HepG2 (cell line): ENCODE measurements around the gene CDHR3. TPM values are rescaled to one million over a fixed set of nuclear protein-coding genes. Genes with fewer than 3 reads are reported as not detected.

Source experiments
- ATAC-seq: fragments of 200-7000 bp; cut with Tn5 transposase; 3 replicates; pipeline ENCODE4 v1.9.1; 2020; ENCODE audit warnings: mild to moderate bottlenecking, moderate library complexity
- BruUV-seq: library from RNA; stranded (reverse); fragments of 400-500 nt; replicated peaks from 2 replicates; lab custom pipeline; 2021; lab: Mats Ljungman, UMichigan
- CTCF ChIA-PET: fragments of 300-600 bp; formaldehyde crosslinking; extraction: SDS; loops from one replicate; lab custom pipeline; 2021; ENCODE audit warnings: low total read pairs, inconsistent platforms, low intra/inter-chr PET ratio; lab: Yijun Ruan, JAX
- POLR2A ChIA-PET: fragments of 350-600 bp; sonication (Branson Sonifier 250); formaldehyde crosslinking; loops from one replicate; lab custom pipeline; 2020; ENCODE audit warnings: antibody characterized with exemption, inconsistent platforms; lab: Yijun Ruan, JAX
- DNase-seq: peaks from one replicate; pipeline ENCODE4 v3.0.0-alpha.2; 2015; ENCODE audit warnings: low spot score
- FAIRE-seq: peaks from 3 replicates; lab custom pipeline; 2011; peaks lifted over from hg19 to GRCh38; lab: Jason Lieb, UNC
- H2AFZ ChIP-seq: one replicate; pipeline ENCODE4 v1.6.1; 2011; ENCODE audit warnings: low read length, inconsistent platforms
- H3K27ac ChIP-seq: fragments of 300-600 bp; 3 replicates; pipeline ENCODE4 v1.8.0; 2011; ENCODE audit warnings: mixed run types, mild to moderate bottlenecking, mixed read lengths, low read length, inconsistent platforms; ENCODE audit not compliant: insufficient read depth; ENCODE audit errors: extremely low read length
- H3K27me3 ChIP-seq, 2 experiments: fragments of 200-600 bp in 1 of 2; 2 replicates in 1 of 2; 3 replicates in 1 of 2; pipeline versions ENCODE4 v1.6.0 to v1.8.0; 2011; ENCODE audit warnings: low read length in 2 of 2, mild to moderate bottlenecking in 2 of 2, moderate library complexity in 2 of 2, inconsistent platforms in 1 of 2; ENCODE audit not compliant: insufficient read depth in 2 of 2, control insufficient read depth in 1 of 2
- H3K36me3 ChIP-seq, 2 experiments: fragments of 200-600 bp in 1 of 2; replicated peaks in 1 of 2; 2 replicates in 1 of 2; 3 replicates in 1 of 2; pipeline versions ENCODE4 v1.5.1 to v1.8.0; 2011; ENCODE audit warnings: low read length in 2 of 2, inconsistent platforms in 1 of 2; ENCODE audit not compliant: insufficient read depth in 2 of 2, control insufficient read depth in 1 of 2
- H3K4me1 ChIP-seq: 2 replicates; pipeline ENCODE4 v1.5.1; 2012; ENCODE audit warnings: low read length, inconsistent platforms; ENCODE audit not compliant: insufficient read depth
- H3K4me2 ChIP-seq: 2 replicates; pipeline ENCODE4 v1.6.0; 2011; ENCODE audit warnings: low read depth, low read length, inconsistent platforms
- H3K4me3 ChIP-seq, 3 experiments: fragments of 200-600 bp in 1 of 3; sonication (generic), shearing (Covaris generic) in 1 of 3; replicated peaks in 1 of 3; 2 replicates each; pipeline ENCODE4 v1.5.1; 2011 to 2016; ENCODE audit warnings: low read length in 3 of 3, inconsistent platforms in 2 of 3, low read depth in 2 of 3, mild to moderate bottlenecking in 2 of 3, control low read depth in 1 of 3, mixed read lengths in 1 of 3; ENCODE audit not compliant: insufficient read depth in 1 of 3
- H3K79me2 ChIP-seq: one replicate; pipeline ENCODE4 v1.6.1; 2011; ENCODE audit warnings: low read length, inconsistent platforms; ENCODE audit not compliant: insufficient read depth
- H3K9ac ChIP-seq: 2 replicates; pipeline ENCODE4 v1.6.0; 2011; ENCODE audit warnings: mild to moderate bottlenecking, low read depth, low read length, inconsistent platforms; ENCODE audit not compliant: insufficient read depth
- H3K9me3 ChIP-seq: 2 replicates; pipeline ENCODE4 v1.5.1; 2012; ENCODE audit warnings: mild to moderate bottlenecking, low read length
- H4K20me1 ChIP-seq: 2 replicates; pipeline ENCODE4 v1.6.0; 2011; ENCODE audit warnings: inconsistent platforms, mild to moderate bottlenecking, low read length, moderate library complexity; ENCODE audit not compliant: insufficient read depth
- EEA1 ChIP-seq: sonication (generic); formaldehyde crosslinking; IDR thresholded peaks from 2 replicates; pipeline ENCODE4 v1.5.1; 2020; ENCODE audit warnings: mild to moderate bottlenecking, missing genetic modification reagents, borderline replicate concordance
- ELF4 ChIP-seq: sonication (generic); formaldehyde crosslinking; IDR thresholded peaks from 2 replicates; pipeline ENCODE4 v1.5.0; 2020; ENCODE audit warnings: missing genetic modification reagents, mild to moderate bottlenecking, moderate library complexity, borderline replicate concordance
- GABPB1 ChIP-seq: IDR thresholded peaks from 2 replicates; pipeline ENCODE4 v1.6.1; 2016; ENCODE audit warnings: mild to moderate bottlenecking, missing genetic modification reagents, moderate library complexity, missing compliant biosample characterization
- NR3C1 ChIP-seq: sonication (generic); formaldehyde crosslinking; IDR thresholded peaks from 2 replicates; pipeline ENCODE4 v1.4.0; 2020; ENCODE audit warnings: missing genetic modification reagents
- PITX1 ChIP-seq: sonication (generic); formaldehyde crosslinking; IDR thresholded peaks from 2 replicates; pipeline ENCODE4 v1.5.1; 2020; ENCODE audit warnings: mild to moderate bottlenecking, missing genetic modification reagents
- RBAK ChIP-seq: sonication (generic); formaldehyde crosslinking; IDR thresholded peaks from 2 replicates; pipeline ENCODE4 v1.5.1; 2020; ENCODE audit warnings: mild to moderate bottlenecking, missing genetic modification reagents
- SKI ChIP-seq: fragments of 450-650 bp; IDR thresholded peaks from one replicate; pipeline ENCODE4 v1.6.1; 2018; ENCODE audit warnings: mild to moderate bottlenecking; ENCODE audit not compliant: partially characterized antibody
- SMARCE1 ChIP-seq: fragments of 450-650 bp; IDR thresholded peaks from 2 replicates; pipeline ENCODE4 v1.6.1; 2017; ENCODE audit warnings: borderline replicate concordance
- SRSF9 ChIP-seq: fragments of 200-400 bp; formaldehyde crosslinking; IDR thresholded peaks from 2 replicates; pipeline ENCODE4 v1.6.1; 2018; ENCODE audit warnings: borderline replicate concordance, mild to moderate bottlenecking, low read depth, low read length; ENCODE audit not compliant: insufficient read depth, poor library complexity, severe bottlenecking
- ZNF101 ChIP-seq: sonication (generic); formaldehyde crosslinking; IDR thresholded peaks from 2 replicates; pipeline ENCODE4 v1.4.0; 2020; ENCODE audit warnings: mild to moderate bottlenecking, low read depth, missing genetic modification reagents, borderline replicate concordance
- ZNF205 ChIP-seq: IDR thresholded peaks from 2 replicates; pipeline ENCODE4 v1.6.1; 2018; ENCODE audit warnings: missing biosample characterization, missing genetic modification reagents
- ZNF44 ChIP-seq: sonication (generic); formaldehyde crosslinking; IDR thresholded peaks from 2 replicates; pipeline ENCODE4 v1.5.1; 2020; ENCODE audit warnings: mild to moderate bottlenecking, missing genetic modification reagents
- ZNF709 ChIP-seq: sonication (generic); formaldehyde crosslinking; IDR thresholded peaks from 2 replicates; pipeline ENCODE4 v1.5.0; 2020; ENCODE audit warnings: mild to moderate bottlenecking, missing genetic modification reagents
- ZNF75D ChIP-seq: sonication (generic); formaldehyde crosslinking; IDR thresholded peaks from 2 replicates; pipeline ENCODE4 v1.8.1; 2023; ENCODE audit warnings: missing genetic modification reagents, mild to moderate bottlenecking, borderline replicate concordance
- ZNF792 ChIP-seq: IDR thresholded peaks from 2 replicates; pipeline ENCODE4 v1.6.1; 2016
- WGBS: methylation state at CpG from one replicate; pipeline ENCODE4 v1.1.6; 2017; ENCODE audit warnings: low lambda C conversion rate; 5-methylcytosine and 5-hydroxymethylcytosine counted together
- in situ Hi-C: cut with HindIII; loops from 2 replicates; pipeline ENCODE4 v1.10.0; 2017; ENCODE audit warnings: low pct_unique_long_range_greater_than_20kb; ENCODE audit not compliant: extremely low pct_ligation_motif_present
- intact Hi-C: fragments of 100-400 bp; cut with micrococcal nuclease; formaldehyde crosslinking; loops from one replicate; pipeline ENCODE4 v1.10.0; 2022; ENCODE audit not compliant: unreplicated experiment
- polyA plus RNA-seq, 8 experiments: library from polyadenylated mRNA; depleted of rRNA in 3 of 8; stranded (reverse) in 7 of 8; unstranded in 1 of 8; fragments of >200 nt; fragmentation: Illumina TruSeq in 4 of 8; extraction: Trizol in 4 of 8; gene quantifications; 2 replicates each; pipeline versions ENCODE4 v1.2.1 to v1.2.3, GENCODE V29; 2011 to 2016; ENCODE audit warnings: low read depth in 4 of 8, missing spikeins in 1 of 8, mixed read lengths in 1 of 8; ENCODE audit not compliant: insufficient read depth in 1 of 8
- total RNA-seq, 5 experiments: library from RNA; depleted of rRNA; stranded (reverse); fragments of >200 nt; fragmentation: Illumina TruSeq; extraction: Trizol; gene quantifications; 2 replicates each; pipeline ENCODE4 v1.2.3, GENCODE V29; 2016; ENCODE audit warnings: low read depth in 1 of 5
- TF ChIP-seq, protein P1 (sequence below): conservative IDR thresholded peaks from 2 replicates; pipeline ENCODE4 v1.6.1; 2018; ENCODE audit warnings: missing genetic modification reagents
- TF ChIP-seq, protein P2 (sequence below): sonication (generic); formaldehyde crosslinking; IDR thresholded peaks from 2 replicates; pipeline ENCODE4 v1.4.0; 2020; ENCODE audit warnings: mild to moderate bottlenecking, missing genetic modification reagents
- TF ChIP-seq, protein P3 (sequence below): sonication (generic); formaldehyde crosslinking; conservative IDR thresholded peaks from 2 replicates; pipeline ENCODE4 v1.4.0; 2020; ENCODE audit warnings: missing genetic modification reagents
- TF ChIP-seq, protein P4 (sequence below): sonication (generic); formaldehyde crosslinking; IDR thresholded peaks from 2 replicates; pipeline ENCODE4 v1.5.0; 2020; ENCODE audit warnings: missing genetic modification reagents, mild to moderate bottlenecking, borderline replicate concordance

The CDHR3 gene
- total and polyA plus RNA-seq, 2 of the 13 experiments (the other 11 are each of a cell fraction or from before 2014, with no cell fraction given) = 6.5 to 11.8 TPM

DNA sequence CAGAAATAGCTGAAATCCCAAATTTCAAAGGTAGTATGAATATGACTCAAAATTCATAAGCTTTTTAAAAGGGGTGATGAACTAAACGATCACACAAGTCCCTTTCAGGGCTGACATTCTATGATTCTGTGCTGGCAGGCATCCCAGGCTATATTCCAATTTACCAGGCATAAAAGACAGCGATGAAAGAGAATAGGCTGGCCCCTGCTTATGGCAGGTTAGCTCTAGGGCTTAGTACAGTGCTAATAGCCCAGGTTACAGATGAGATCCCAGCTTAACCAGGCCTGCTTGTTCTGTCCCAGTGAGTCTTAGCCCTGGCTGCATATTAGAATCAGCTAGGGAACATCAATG, 56.4 kb downstream of the CDHR3 start:
- BruUV-seq = no TSS peak
- H3K27ac ChIP-seq = no peak overlapping the region
- in situ Hi-C loops (loop anchor here (10.0 kb wide), 1 partner anchor 255 kb away; no protein-coding TSS in a partner anchor), intact Hi-C loops (no loop called here)
- WGBS = 49% methylated on average over 2 of the region's 2 CpGs
- no peak for ATAC-seq
- H3K79me2 ChIP-seq = no peaks in the 10 kb centered on the region
- TF ChIP-seq NR3C1 (CRISPR knock-in tag) (no peak), ZNF205 (CRISPR knock-in tag) (no peak), SMARCE1 (no peak), GABPB1 (CRISPR knock-in tag) (no peak), ELF4 (no peak), ZNF44 (CRISPR knock-in tag) (no peak), SRSF9 (no peak), RBAK (CRISPR knock-in tag) (no peak), ZNF101 (CRISPR knock-in tag) (no peak), PITX1 (CRISPR knock-in tag) (no peak), ZNF75D (CRISPR knock-in tag) (no peak), ZNF792 (CRISPR knock-in tag) (no peak), ZNF709 (CRISPR knock-in tag) (no peak), EEA1 (CRISPR knock-in tag) (no peak), SKI (no peak)
- TF ChIP-seq, protein P1, sequence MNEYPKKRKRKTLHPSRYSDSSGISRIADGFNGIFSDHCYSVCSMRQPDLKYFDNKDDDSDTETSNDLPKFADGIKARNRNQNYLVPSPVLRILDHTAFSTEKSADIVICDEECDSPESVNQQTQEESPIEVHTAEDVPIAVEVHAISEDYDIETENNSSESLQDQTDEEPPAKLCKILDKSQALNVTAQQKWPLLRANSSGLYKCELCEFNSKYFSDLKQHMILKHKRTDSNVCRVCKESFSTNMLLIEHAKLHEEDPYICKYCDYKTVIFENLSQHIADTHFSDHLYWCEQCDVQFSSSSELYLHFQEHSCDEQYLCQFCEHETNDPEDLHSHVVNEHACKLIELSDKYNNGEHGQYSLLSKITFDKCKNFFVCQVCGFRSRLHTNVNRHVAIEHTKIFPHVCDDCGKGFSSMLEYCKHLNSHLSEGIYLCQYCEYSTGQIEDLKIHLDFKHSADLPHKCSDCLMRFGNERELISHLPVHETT (CRISPR knock-in tag) = no peak
- TF ChIP-seq, protein P2, sequence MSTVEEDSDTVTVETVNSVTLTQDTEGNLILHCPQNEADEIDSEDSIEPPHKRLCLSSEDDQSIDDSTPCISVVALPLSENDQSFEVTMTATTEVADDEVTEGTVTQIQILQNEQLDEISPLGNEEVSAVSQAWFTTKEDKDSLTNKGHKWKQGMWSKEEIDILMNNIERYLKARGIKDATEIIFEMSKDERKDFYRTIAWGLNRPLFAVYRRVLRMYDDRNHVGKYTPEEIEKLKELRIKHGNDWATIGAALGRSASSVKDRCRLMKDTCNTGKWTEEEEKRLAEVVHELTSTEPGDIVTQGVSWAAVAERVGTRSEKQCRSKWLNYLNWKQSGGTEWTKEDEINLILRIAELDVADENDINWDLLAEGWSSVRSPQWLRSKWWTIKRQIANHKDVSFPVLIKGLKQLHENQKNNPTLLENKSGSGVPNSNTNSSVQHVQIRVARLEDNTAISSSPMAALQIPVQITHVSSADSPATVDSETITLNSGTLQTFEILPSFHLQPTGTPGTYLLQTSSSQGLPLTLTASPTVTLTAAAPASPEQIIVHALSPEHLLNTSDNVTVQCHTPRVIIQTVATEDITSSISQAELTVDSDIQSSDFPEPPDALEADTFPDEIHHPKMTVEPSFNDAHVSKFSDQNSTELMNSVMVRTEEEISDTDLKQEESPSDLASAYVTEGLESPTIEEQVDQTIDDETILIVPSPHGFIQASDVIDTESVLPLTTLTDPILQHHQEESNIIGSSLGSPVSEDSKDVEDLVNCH (CRISPR knock-in tag) = no peak
- TF ChIP-seq, protein P3, sequence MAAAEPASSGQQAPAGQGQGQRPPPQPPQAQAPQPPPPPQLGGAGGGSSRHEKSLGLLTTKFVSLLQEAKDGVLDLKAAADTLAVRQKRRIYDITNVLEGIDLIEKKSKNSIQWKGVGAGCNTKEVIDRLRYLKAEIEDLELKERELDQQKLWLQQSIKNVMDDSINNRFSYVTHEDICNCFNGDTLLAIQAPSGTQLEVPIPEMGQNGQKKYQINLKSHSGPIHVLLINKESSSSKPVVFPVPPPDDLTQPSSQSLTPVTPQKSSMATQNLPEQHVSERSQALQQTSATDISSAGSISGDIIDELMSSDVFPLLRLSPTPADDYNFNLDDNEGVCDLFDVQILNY (CRISPR knock-in tag) = no peak
- TF ChIP-seq, protein P4, sequence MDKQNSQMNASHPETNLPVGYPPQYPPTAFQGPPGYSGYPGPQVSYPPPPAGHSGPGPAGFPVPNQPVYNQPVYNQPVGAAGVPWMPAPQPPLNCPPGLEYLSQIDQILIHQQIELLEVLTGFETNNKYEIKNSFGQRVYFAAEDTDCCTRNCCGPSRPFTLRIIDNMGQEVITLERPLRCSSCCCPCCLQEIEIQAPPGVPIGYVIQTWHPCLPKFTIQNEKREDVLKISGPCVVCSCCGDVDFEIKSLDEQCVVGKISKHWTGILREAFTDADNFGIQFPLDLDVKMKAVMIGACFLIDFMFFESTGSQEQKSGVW (CRISPR knock-in tag) = no peak
- H3K27me3 ChIP-seq = no peaks in the 10 kb centered on the region
- ChIA-PET POLR2A (no interaction called here), CTCF (no interaction called here)
- H3K4me2 ChIP-seq = no peak overlapping the region
- no peak for FAIRE-seq
- no peaks in the 10 kb centered on the region for H3K4me1 ChIP-seq
- H2AFZ ChIP-seq = no peak overlapping the region
- no peaks in the 10 kb centered on the region for H3K36me3 ChIP-seq
- H4K20me1 ChIP-seq = no peaks in the 10 kb centered on the region
- H3K9ac ChIP-seq = no peak overlapping the region
- H3K9me3 ChIP-seq = no peaks in the 10 kb centered on the region
- H3K4me3 ChIP-seq = no peak overlapping the region
- DNase-seq = no peak
